Cardiac ventricle fibroblast (primary cell): ENCODE data around the gene BBIP1. TPM values are rescaled to one million over a fixed set of nuclear protein-coding genes. Genes with fewer than 3 reads are reported as not detected.

Source experiments
- total RNA-seq: library from RNA; depleted of rRNA; stranded (reverse); fragments of >200 nt; gene quantifications from 2 replicates; pipeline ENCODE4 v1.2.3, GENCODE V29; 2015

Gene BBIP1, protein sequence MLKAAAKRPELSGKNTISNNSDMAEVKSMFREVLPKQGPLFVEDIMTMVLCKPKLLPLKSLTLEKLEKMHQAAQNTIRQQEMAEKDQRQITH
- 12.8 and 16.7 TPM in 2 replicates for total RNA-seq

DNA sequence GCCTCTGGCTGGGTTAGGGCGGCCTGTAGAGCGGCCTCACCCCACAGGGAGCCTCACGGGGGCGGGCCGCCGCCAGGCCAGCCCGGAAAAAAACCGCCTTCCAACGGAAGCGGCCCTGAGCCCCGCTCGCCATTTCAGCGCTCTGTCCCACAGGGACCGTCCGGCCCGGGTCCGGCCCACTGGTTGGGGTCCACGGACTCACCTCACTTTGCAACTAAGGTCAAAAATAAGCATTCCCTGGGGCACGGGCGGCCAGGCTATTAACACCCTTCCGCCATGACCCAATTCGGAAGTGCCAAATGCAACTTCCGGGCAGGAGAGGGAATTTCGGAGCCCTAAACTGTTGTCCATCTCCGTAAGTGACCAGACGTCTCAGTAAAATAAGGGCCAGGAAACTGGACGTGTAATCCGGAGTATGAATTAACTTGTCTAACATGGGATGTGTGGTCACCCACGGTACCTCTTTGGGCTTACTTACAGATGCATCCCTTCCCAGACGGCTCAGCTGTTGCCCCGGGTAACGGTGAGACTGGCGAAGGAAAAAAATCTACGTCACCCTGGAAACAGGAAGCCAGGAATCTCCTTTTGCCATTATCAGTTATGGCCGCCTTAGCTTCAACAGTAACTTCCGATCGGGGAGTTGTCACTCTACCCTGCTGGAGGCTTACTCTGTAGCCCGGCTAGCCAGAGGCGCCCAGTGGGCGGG is at the start of gene BBIP1:
TSS of gene BBIP1 (minus strand) at position 538 of the 706 bp plus-strand sequence. CDS start 1,023 bp downstream, outside the sequence.

DNA sequence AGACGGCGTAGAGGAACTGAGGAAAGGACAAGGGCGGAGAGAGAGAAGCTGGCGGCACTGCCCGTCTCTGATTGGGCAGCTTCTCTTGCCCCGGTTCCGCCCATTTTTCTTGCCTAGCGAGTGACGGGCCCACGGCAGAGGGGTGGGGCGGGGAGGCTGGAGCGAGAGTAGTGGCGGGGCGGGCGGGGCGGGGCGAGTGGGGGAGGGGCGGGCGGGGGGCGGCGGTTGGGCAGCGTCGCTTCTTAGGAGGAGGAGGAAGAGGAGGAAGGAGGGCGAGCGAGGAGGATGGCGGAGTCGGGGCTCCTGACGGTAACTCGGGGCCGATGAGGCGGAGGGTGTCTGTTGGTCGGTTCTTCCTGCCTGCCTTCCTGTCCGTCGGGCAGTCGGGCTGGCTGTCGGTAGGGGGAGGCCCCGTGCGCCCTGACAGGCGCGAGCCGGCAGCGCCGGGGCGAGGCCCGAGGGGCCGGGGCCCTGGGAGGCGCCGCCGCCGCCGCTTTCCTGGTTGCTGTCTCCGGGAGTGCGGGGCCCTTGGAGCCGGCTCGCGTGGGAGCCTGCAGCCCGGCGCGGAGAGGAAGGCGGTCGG is 460 bp upstream of the BBIP1 start, which contains the start of gene SHOC2:
TSS of gene SHOC2 (plus strand) at position 256 of the 583 bp plus-strand sequence. CDS start 44,755 bp downstream, outside the sequence.

DNA sequence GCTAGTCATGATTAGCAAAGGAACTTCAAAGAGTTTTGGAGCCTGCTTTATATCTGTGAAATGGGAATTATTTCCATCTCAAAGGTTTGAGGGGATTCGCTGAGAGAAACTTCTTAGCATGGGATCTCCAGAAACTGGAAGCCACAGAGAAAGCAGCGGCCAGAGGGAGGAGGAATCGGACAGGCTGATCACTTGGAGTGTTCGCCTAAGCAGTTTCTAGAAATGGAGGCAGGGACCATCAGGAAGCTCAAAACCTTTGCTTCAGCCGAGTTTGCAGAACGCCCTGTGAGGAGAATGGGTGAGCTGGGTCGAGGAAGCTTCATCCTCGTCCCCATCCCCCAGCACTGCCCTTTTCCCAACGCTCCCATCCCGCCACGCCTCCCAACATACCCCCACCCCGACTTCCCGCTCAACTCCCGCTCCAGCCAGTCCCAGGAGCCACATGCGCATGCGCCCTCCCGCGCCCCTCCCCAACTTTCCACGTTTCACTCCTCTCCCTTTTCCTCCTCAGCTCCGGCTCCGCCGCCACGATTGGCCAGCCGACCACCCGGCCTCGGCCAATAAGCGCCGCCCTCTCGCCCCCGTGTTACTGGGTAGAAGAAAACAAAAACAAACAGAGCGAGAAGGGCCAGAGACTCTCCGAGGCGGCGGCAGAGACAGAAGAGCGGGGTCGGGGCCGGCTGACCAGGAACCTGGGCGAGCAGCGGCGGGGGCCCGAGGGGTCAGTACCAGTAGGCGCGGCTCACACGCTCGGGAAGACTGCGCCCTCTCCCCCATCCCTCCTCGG is 47.5 kb downstream of the BBIP1 start, which contains the start of gene PDCD4:
TSS of gene PDCD4 (plus strand) at position 631 of the 787 bp plus-strand sequence. CDS start 4,100 bp downstream, outside the sequence.

Other genes with a start within 250 kb of the BBIP1 start
- 80.8 and 81.2 TPM in 2 replicates for gene PDCD4, start 47.3 kb downstream of the BBIP1 start, total RNA-seq
- gene SHOC2, start 424 bp upstream of the BBIP1 start, total RNA-seq, result 28.3 and 33.1 TPM in 2 replicates
- 8.7 and 9.0 TPM in 2 replicates for gene ADRA2A, start 157.8 kb upstream of the BBIP1 start, total RNA-seq